ENCODE measurements around the gene PHTF2. TPM values are rescaled to one million over a fixed set of nuclear protein-coding genes. Genes with fewer than 3 reads are reported as not detected.

The PHTF2 gene
- polyA plus RNA-seq, 1 donor (not counting 4 experiments of a cell fraction or from before 2014, with no cell fraction given): 24.1 TPM

DNA sequence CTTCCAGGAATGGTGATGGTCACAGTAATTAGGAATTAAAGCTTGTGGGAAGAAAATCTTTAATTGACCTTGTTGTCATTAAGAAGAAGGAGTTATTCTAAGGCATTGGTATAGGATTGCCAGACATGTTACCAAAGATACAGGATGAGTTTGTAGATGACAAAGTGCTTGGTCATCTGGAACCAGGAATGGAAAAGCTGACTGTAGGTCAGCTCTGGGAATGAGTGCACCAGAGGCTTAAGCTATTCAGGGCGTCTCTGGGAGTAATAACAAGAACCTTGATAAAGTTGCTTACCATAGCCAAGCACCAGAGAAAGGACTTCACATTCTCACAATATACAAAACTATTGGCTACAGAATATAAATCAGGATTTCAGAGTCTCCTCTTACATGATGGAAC, 89.0 kb downstream of the PHTF2 start:
- H3K27ac ChIP-seq (ENCODE audit: control insufficient read depth, insufficient read depth, low read length): no peak overlapping the region
- no peak overlapping the region for H3K9ac ChIP-seq (ENCODE audit: control insufficient read depth, extremely low read depth, insufficient read depth, low read length)
- H2AFZ ChIP-seq (ENCODE audit: control insufficient read depth, low read length): no peak overlapping the region
- no peaks in the 10 kb centered on the region for H3K36me3 ChIP-seq (ENCODE audit: control insufficient read depth in 2 of 2, extremely low read depth in 1 of 2, insufficient read depth in 2 of 2, low read length in 2 of 2)
- DNase-seq (ENCODE audit: low read depth, low spot score) (no peak), FAIRE-seq (no peak)
- TF ChIP-seq, protein P1, sequence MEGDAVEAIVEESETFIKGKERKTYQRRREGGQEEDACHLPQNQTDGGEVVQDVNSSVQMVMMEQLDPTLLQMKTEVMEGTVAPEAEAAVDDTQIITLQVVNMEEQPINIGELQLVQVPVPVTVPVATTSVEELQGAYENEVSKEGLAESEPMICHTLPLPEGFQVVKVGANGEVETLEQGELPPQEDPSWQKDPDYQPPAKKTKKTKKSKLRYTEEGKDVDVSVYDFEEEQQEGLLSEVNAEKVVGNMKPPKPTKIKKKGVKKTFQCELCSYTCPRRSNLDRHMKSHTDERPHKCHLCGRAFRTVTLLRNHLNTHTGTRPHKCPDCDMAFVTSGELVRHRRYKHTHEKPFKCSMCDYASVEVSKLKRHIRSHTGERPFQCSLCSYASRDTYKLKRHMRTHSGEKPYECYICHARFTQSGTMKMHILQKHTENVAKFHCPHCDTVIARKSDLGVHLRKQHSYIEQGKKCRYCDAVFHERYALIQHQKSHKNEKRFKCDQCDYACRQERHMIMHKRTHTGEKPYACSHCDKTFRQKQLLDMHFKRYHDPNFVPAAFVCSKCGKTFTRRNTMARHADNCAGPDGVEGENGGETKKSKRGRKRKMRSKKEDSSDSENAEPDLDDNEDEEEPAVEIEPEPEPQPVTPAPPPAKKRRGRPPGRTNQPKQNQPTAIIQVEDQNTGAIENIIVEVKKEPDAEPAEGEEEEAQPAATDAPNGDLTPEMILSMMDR (optimal IDR thresholded peaks at IDR 0.05 in 1 of 3, IDR thresholded peaks at IDR 0.05 in 1 of 3, conservative IDR thresholded peaks at IDR 0.05 in 1 of 3; ENCODE audit: extremely low read depth in 1 of 3, insufficient read depth in 2 of 3, low read length in 3 of 3): no peak
- no peak for TF ChIP-seq EZH2 (IDR thresholded peaks at IDR 0.05; ENCODE audit: low read length)
- dilution Hi-C loops (cut with MboI; ENCODE audit: extremely low pct_ligation_motif_present, low sequenced_read_pairs): no loop called here
- H3K4me1 ChIP-seq (ENCODE audit: control insufficient read depth, extremely low read depth, insufficient read depth, low read length): peaks cover 4% of the 10 kb centered on the region
- no peaks in the 10 kb centered on the region for H3K9me3 ChIP-seq (ENCODE audit: control insufficient read depth, low read depth, low read length)
- H3K79me2 ChIP-seq (ENCODE audit: control insufficient read depth, insufficient read depth, low read length): no peaks in the 10 kb centered on the region
- H3K27me3 ChIP-seq (ENCODE audit: control insufficient read depth, extremely low read depth, insufficient read depth, low read length): no peaks in the 10 kb centered on the region
- no peaks in the 10 kb centered on the region for H4K20me1 ChIP-seq (ENCODE audit: control insufficient read depth, extremely low read depth, insufficient read depth, low read length)
- no peaks in the 10 kb centered on the region for H3K9me1 ChIP-seq (ENCODE audit: control insufficient read depth, extremely low read depth, insufficient read depth, low read length)
- H3K4me2 ChIP-seq (ENCODE audit: control insufficient read depth, extremely low read depth, insufficient read depth, low read depth, low read length): no peak overlapping the region
- no peak overlapping the region for H3K4me3 ChIP-seq (ENCODE audit: control insufficient read depth in 2 of 3, extremely low read depth in 1 of 3, insufficient read depth in 2 of 3, low read depth in 1 of 3, low read length in 3 of 3)

DNA sequence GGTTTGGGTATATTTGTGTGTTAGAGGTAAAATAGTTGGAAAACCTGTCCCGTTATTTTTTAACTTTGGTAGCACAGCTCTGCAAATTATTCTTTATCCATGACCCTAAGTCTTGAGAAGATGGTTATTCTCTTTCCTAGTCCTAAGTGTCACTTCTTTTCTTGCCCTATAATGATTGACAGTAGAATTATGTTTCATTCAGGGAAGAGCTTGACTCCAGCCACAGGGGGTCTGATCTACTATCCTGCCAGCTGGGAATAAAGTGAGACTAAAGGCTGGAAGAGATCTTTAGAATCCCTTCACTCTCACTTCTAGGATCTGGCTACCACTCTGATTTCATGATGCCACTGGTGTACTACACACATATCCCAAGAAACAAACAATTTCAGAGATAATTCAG, 90.4 kb downstream of the PHTF2 start:
- Histone ChIP-seq H3K27ac (ENCODE audit: control insufficient read depth, insufficient read depth, low read length) (no peak overlapping the region), H3K4me3 (ENCODE audit: control insufficient read depth in 2 of 3, extremely low read depth in 1 of 3, insufficient read depth in 2 of 3, low read depth in 1 of 3, low read length in 3 of 3) (no peak overlapping the region), H3K9me3 (ENCODE audit: control insufficient read depth, low read depth, low read length) (no peaks in the 10 kb centered on the region), H4K20me1 (ENCODE audit: control insufficient read depth, extremely low read depth, insufficient read depth, low read length) (no peaks in the 10 kb centered on the region), H3K79me2 (ENCODE audit: control insufficient read depth, insufficient read depth, low read length) (no peaks in the 10 kb centered on the region), H3K4me2 (ENCODE audit: control insufficient read depth, extremely low read depth, insufficient read depth, low read depth, low read length) (no peak overlapping the region), H3K36me3 (ENCODE audit: control insufficient read depth in 2 of 2, extremely low read depth in 1 of 2, insufficient read depth in 2 of 2, low read length in 2 of 2) (no peaks in the 10 kb centered on the region), H3K27me3 (ENCODE audit: control insufficient read depth, extremely low read depth, insufficient read depth, low read length) (no peaks in the 10 kb centered on the region), H2AFZ (ENCODE audit: control insufficient read depth, low read length) (no peak overlapping the region), H3K9ac (ENCODE audit: control insufficient read depth, extremely low read depth, insufficient read depth, low read length) (no peak overlapping the region), H3K9me1 (ENCODE audit: control insufficient read depth, extremely low read depth, insufficient read depth, low read length) (no peaks in the 10 kb centered on the region), H3K4me1 (ENCODE audit: control insufficient read depth, extremely low read depth, insufficient read depth, low read length) (peaks cover 4% of the 10 kb centered on the region)
- TF ChIP-seq, protein P1 (optimal IDR thresholded peaks at IDR 0.05 in 1 of 3, IDR thresholded peaks at IDR 0.05 in 1 of 3, conservative IDR thresholded peaks at IDR 0.05 in 1 of 3; ENCODE audit: extremely low read depth in 1 of 3, insufficient read depth in 2 of 3, low read length in 3 of 3): no peak
- no peak for TF ChIP-seq EZH2 (IDR thresholded peaks at IDR 0.05; ENCODE audit: low read length)
- DNase-seq (ENCODE audit: low read depth, low spot score): no peak
- FAIRE-seq: no peak
- dilution Hi-C loops (cut with MboI; ENCODE audit: extremely low pct_ligation_motif_present, low sequenced_read_pairs): no loop called here
